Activated naive CD8-positive, alpha-beta T cell treated with anti-CD3 and anti-CD28 coated beads, Interleukin-2, amount 10 ng/mL, durations not matched to agents 7 days and 5 days (primary cell): ENCODE data around the gene ANXA5. TPM values are rescaled to one million over a fixed set of nuclear protein-coding genes. Genes with fewer than 3 reads are reported as not detected.

ENCODE experiments used
- ATAC-seq: fragments of 150-1000 bp; cut with Tn5 transposase; one replicate; pipeline ENCODE4 v1.10.0; 2021; ENCODE audit warnings: low read depth, moderate library complexity
- POLR2A ChIA-PET: fragments of 350-600 bp; sonication (Branson Sonifier 250); formaldehyde crosslinking; loops from one replicate; lab custom pipeline; 2021; ENCODE audit warnings: antibody characterized with exemption; lab: Charles Lee
- DNase-seq: peaks from one replicate; pipeline ENCODE4 v3.0.0; 2021
- H3K27ac Mint-ChIP-seq: one replicate; pipeline ENCODE4 v1.8.0; 2022; ENCODE audit warnings: mild to moderate bottlenecking, mixed read lengths
- H3K27me3 Mint-ChIP-seq: one replicate; pipeline ENCODE4 v1.8.0; 2022; ENCODE audit warnings: mild to moderate bottlenecking, moderate library complexity, mixed read lengths
- H3K36me3 Mint-ChIP-seq: one replicate; pipeline ENCODE4 v1.8.0; 2021; ENCODE audit warnings: mild to moderate bottlenecking, mixed read lengths
- H3K4me1 Mint-ChIP-seq: one replicate; pipeline ENCODE4 v1.8.0; 2021; ENCODE audit warnings: mixed read lengths
- H3K4me3 Mint-ChIP-seq: one replicate; pipeline ENCODE4 v1.8.0; 2022; ENCODE audit warnings: mild to moderate bottlenecking, moderate library complexity, mixed read lengths
- H3K9me3 Mint-ChIP-seq: one replicate; pipeline ENCODE4 v1.8.0; 2021; ENCODE audit warnings: mixed read lengths
- total RNA-seq, 2 experiments: library from RNA; stranded (reverse); gene quantifications; one replicate each; pipeline ENCODE4 v1.2.3, GENCODE V29; 2021

The ANXA5 gene
- total RNA-seq, 2 experiments from 2014 or later: 104 to 111 TPM

- POLR2A ChIA-PET: no interaction called here
- H3K27me3 Mint-ChIP-seq: peaks cover 45% of the 10 kb centered on the region
- H3K9me3 Mint-ChIP-seq: no peaks in the 10 kb centered on the region
- H3K36me3 Mint-ChIP-seq: no peaks in the 10 kb centered on the region
- H3K4me3 Mint-ChIP-seq: no peak overlapping the region
- DNase-seq (no peak), ATAC-seq (no peak)
- H3K4me1 Mint-ChIP-seq: peaks cover 18% of the 10 kb centered on the region
- no peak overlapping the region for H3K27ac Mint-ChIP-seq
Measured at GRCh38 chr4:121702136-121702535, 5.4 kb upstream of the ANXA5 start.

- POLR2A ChIA-PET: no interaction called here
- Mint-ChIP-seq H3K9me3 (no peaks in the 10 kb centered on the region), H3K27ac (no peak overlapping the region), H3K4me1 (peaks cover 9% of the 10 kb centered on the region), H3K4me3 (no peak overlapping the region), H3K36me3 (no peaks in the 10 kb centered on the region), H3K27me3 (peaks cover 43% of the 10 kb centered on the region)
- ATAC-seq: no peak
- no peak for DNase-seq
Measured at GRCh38 chr4:121701263-121701662, 4.5 kb upstream of the ANXA5 start.

GRCh38 chr4:121698236-121698671, 1.5 kb upstream of the ANXA5 start:
- no peak overlapping the region for H3K27ac Mint-ChIP-seq
- peaks cover 1% of the 10 kb centered on the region for H3K36me3 Mint-ChIP-seq
- peaks cover 42% of the 10 kb centered on the region for H3K27me3 Mint-ChIP-seq
- peak overlapping the region; percentile 14 for H3K4me3 Mint-ChIP-seq
- POLR2A ChIA-PET: no interaction called here
- ATAC-seq (no peak), DNase-seq (no peak)
- H3K9me3 Mint-ChIP-seq: no peaks in the 10 kb centered on the region
- peaks cover 12% of the 10 kb centered on the region for H3K4me1 Mint-ChIP-seq

- H3K27ac Mint-ChIP-seq: peak overlapping the region; percentile 79
- H3K27me3 Mint-ChIP-seq: peaks cover 35% of the 10 kb centered on the region
- no peak for ATAC-seq
- H3K36me3 Mint-ChIP-seq: peaks cover 6% of the 10 kb centered on the region
- H3K4me3 Mint-ChIP-seq: peak overlapping the region; percentile 88
- POLR2A ChIA-PET: interaction anchor here (1.0 to 2.2 kb wide), 4 partner anchors 10 to 104 kb away, joined by 3 to 8 read pairs (median 4); partner anchors contain the start of gene EXOSC9
- H3K9me3 Mint-ChIP-seq: no peaks in the 10 kb centered on the region
- H3K4me1 Mint-ChIP-seq: peaks cover 12% of the 10 kb centered on the region
- DNase-seq: no peak
Measured at GRCh38 chr4:121697564-121697963, 784 bp upstream of the ANXA5 start.

- DNase-seq (peak; percentile 57), ATAC-seq (peak; percentile 20)
- peaks cover 28% of the 10 kb centered on the region for H3K27me3 Mint-ChIP-seq
- peak overlapping the region; percentile 98 for H3K27ac Mint-ChIP-seq
- H3K4me3 Mint-ChIP-seq: peak overlapping the region; percentile 99
- H3K4me1 Mint-ChIP-seq: peaks cover 19% of the 10 kb centered on the region
- H3K9me3 Mint-ChIP-seq: no peaks in the 10 kb centered on the region
- POLR2A ChIA-PET: interaction anchor here (0.6 to 2.2 kb wide), 8 partner anchors 11 to 174 kb away, joined by 3 to 8 read pairs (median 4); partner anchors contain the start of genes BBS7, CCNA2 and EXOSC9
- peaks cover 13% of the 10 kb centered on the region for H3K36me3 Mint-ChIP-seq
Measured at GRCh38 chr4:121696170-121696580, 605 bp downstream of the ANXA5 start.

- no peak overlapping the region for H3K27ac Mint-ChIP-seq
- POLR2A ChIA-PET: no interaction called here
- peaks cover 25% of the 10 kb centered on the region for H3K4me1 Mint-ChIP-seq
- H3K36me3 Mint-ChIP-seq: peaks cover 14% of the 10 kb centered on the region
- no peak for ATAC-seq
- peaks cover 10% of the 10 kb centered on the region for H3K27me3 Mint-ChIP-seq
- no peak overlapping the region for H3K4me3 Mint-ChIP-seq
- H3K9me3 Mint-ChIP-seq: no peaks in the 10 kb centered on the region
- DNase-seq: no peak
Measured at GRCh38 chr4:121693886-121694285, 2.9 kb downstream of the ANXA5 start.

GRCh38 chr4:121693450-121693849, 3.3 kb downstream of the ANXA5 start:
- Mint-ChIP-seq H3K4me3 (no peak overlapping the region), H3K27me3 (peaks cover 10% of the 10 kb centered on the region), H3K36me3 (peaks cover 14% of the 10 kb centered on the region), H3K9me3 (no peaks in the 10 kb centered on the region), H3K4me1 (peaks cover 25% of the 10 kb centered on the region), H3K27ac (no peak overlapping the region)
- POLR2A ChIA-PET: no interaction called here
- no peak for DNase-seq
- ATAC-seq: no peak

- POLR2A ChIA-PET: no interaction called here
- no peaks in the 10 kb centered on the region for H3K27me3 Mint-ChIP-seq
- no peaks in the 10 kb centered on the region for H3K9me3 Mint-ChIP-seq
- H3K36me3 Mint-ChIP-seq: peaks cover 14% of the 10 kb centered on the region
- no peak overlapping the region for H3K4me3 Mint-ChIP-seq
- DNase-seq (no peak), ATAC-seq (no peak)
- H3K4me1 Mint-ChIP-seq: peaks cover 16% of the 10 kb centered on the region
- H3K27ac Mint-ChIP-seq: no peak overlapping the region
Measured at GRCh38 chr4:121692261-121692660, 4.5 kb downstream of the ANXA5 start.

GRCh38 chr4:121690001-121690400, 6.8 kb downstream of the ANXA5 start:
- H3K4me1 Mint-ChIP-seq: peaks cover 13% of the 10 kb centered on the region
- no peaks in the 10 kb centered on the region for H3K27me3 Mint-ChIP-seq
- POLR2A ChIA-PET: no interaction called here
- H3K27ac Mint-ChIP-seq: no peak overlapping the region
- peaks cover 20% of the 10 kb centered on the region for H3K36me3 Mint-ChIP-seq
- DNase-seq (no peak), ATAC-seq (no peak)
- no peaks in the 10 kb centered on the region for H3K9me3 Mint-ChIP-seq
- H3K4me3 Mint-ChIP-seq: no peak overlapping the region

- no peak for DNase-seq
Measured at GRCh38 chr4:121688701-121689100, 8.1 kb downstream of the ANXA5 start.

GRCh38 chr4:121688261-121688660, 8.5 kb downstream of the ANXA5 start:
- H3K27me3 Mint-ChIP-seq: no peaks in the 10 kb centered on the region
- DNase-seq (no peak), ATAC-seq (no peak)
- no peaks in the 10 kb centered on the region for H3K9me3 Mint-ChIP-seq
- H3K4me3 Mint-ChIP-seq: no peak overlapping the region
- peaks cover 21% of the 10 kb centered on the region for H3K36me3 Mint-ChIP-seq
- H3K27ac Mint-ChIP-seq: no peak overlapping the region
- H3K4me1 Mint-ChIP-seq: peaks cover 13% of the 10 kb centered on the region
- POLR2A ChIA-PET: no interaction called here

More at GRCh38 chr4:121688701-121689100, 8.1 kb downstream of the ANXA5 start:
- Mint-ChIP-seq H3K36me3 (peaks cover 22% of the 10 kb centered on the region), H3K27me3 (no peaks in the 10 kb centered on the region), H3K9me3 (no peaks in the 10 kb centered on the region), H3K4me3 (no peak overlapping the region), H3K27ac (no peak overlapping the region), H3K4me1 (peaks cover 13% of the 10 kb centered on the region)
- POLR2A ChIA-PET: no interaction called here
- no peak for ATAC-seq

GRCh38 chr4:121686255-121686654, 10.5 kb downstream of the ANXA5 start:
- POLR2A ChIA-PET: interaction anchor here (0.9 kb wide), 1 partner anchor 13 kb away, joined by 3 read pairs; no protein-coding TSS in a partner anchor
- Mint-ChIP-seq H3K36me3 (peaks cover 10% of the 10 kb centered on the region), H3K4me1 (peaks cover 7% of the 10 kb centered on the region), H3K27ac (no peak overlapping the region), H3K4me3 (no peak overlapping the region), H3K27me3 (no peaks in the 10 kb centered on the region), H3K9me3 (no peaks in the 10 kb centered on the region)
- ATAC-seq (no peak), DNase-seq (no peak)

GRCh38 chr4:121685257-121685656, 11.5 kb downstream of the ANXA5 start:
- peaks cover 12% of the 10 kb centered on the region for H3K36me3 Mint-ChIP-seq
- H3K4me1 Mint-ChIP-seq: no peaks in the 10 kb centered on the region
- DNase-seq (no peak), ATAC-seq (no peak)
- no peak overlapping the region for H3K27ac Mint-ChIP-seq
- H3K27me3 Mint-ChIP-seq: no peaks in the 10 kb centered on the region
- no peak overlapping the region for H3K4me3 Mint-ChIP-seq
- POLR2A ChIA-PET: interaction anchor here (0.9 kb wide), 1 partner anchor 14 kb away, joined by 3 read pairs; no protein-coding TSS in a partner anchor
- no peaks in the 10 kb centered on the region for H3K9me3 Mint-ChIP-seq

GRCh38 chr4:121684561-121684960, 12.2 kb downstream of the ANXA5 start:
- no peaks in the 10 kb centered on the region for H3K4me1 Mint-ChIP-seq
- ATAC-seq: no peak
- no peak for DNase-seq
- POLR2A ChIA-PET: no interaction called here
- no peaks in the 10 kb centered on the region for H3K9me3 Mint-ChIP-seq
- no peak overlapping the region for H3K27ac Mint-ChIP-seq
- no peak overlapping the region for H3K4me3 Mint-ChIP-seq
- H3K36me3 Mint-ChIP-seq: peaks cover 13% of the 10 kb centered on the region
- no peaks in the 10 kb centered on the region for H3K27me3 Mint-ChIP-seq
